ENCODE results near the gene TRIM54. TPM values are rescaled to one million over a fixed set of nuclear protein-coding genes. Genes with fewer than 3 reads are reported as not detected.
"Not testable (repeated sequence)": the region's sequence is repeated elsewhere in the genome, so short reads cannot be mapped to it uniquely, and the experiment has no call there.

TRIM54 gene
- total RNA-seq, 2 donors from 2014 or later, result 97.2 to 136 TPM

GRCh38 chr2:27264253-27264752 lies 17.9 kb upstream of the TRIM54 start:
- H3K27me3 ChIP-seq, result peaks cover 0 to 18% of the 10 kb centered on the region in 2 donors
- DNase-seq (ENCODE audit: low spot score), result no peak
- H3K4me3 ChIP-seq, result peak overlapping the region; percentile 52 to 57
- peak overlapping the region; percentile 68 to 72 for H3K27ac ChIP-seq
- no peaks in the 10 kb centered on the region for H3K9me3 ChIP-seq
- peaks cover 0 to 44% of the 10 kb centered on the region in 2 donors for H3K4me1 ChIP-seq
- no peaks in the 10 kb centered on the region for H3K36me3 ChIP-seq
- no peak for TF ChIP-seq CTCF (IDR thresholded peaks at IDR 0.05)

GRCh38 chr2:27264753-27265535 lies 17.3 kb upstream of the TRIM54 start:
- peaks cover 0 to 44% of the 10 kb centered on the region in 2 donors for H3K4me1 ChIP-seq
- H3K27me3 ChIP-seq, result peaks cover 0 to 18% of the 10 kb centered on the region in 2 donors
- no peaks in the 10 kb centered on the region for H3K36me3 ChIP-seq
- peak overlapping the region; percentile 68 to 72 for H3K27ac ChIP-seq
- H3K9me3 ChIP-seq, result no peaks in the 10 kb centered on the region
- TF ChIP-seq CTCF (IDR thresholded peaks at IDR 0.05), result peak; percentile 28 to 65
- DNase-seq (ENCODE audit: low spot score), result no peak
- H3K4me3 ChIP-seq, result peak overlapping the region; percentile 52 to 57

- H3K4me3 ChIP-seq, result no peak overlapping the region
- H3K36me3 ChIP-seq, result no peaks in the 10 kb centered on the region
- peaks cover 0 to 44% of the 10 kb centered on the region in 2 donors for H3K4me1 ChIP-seq
- H3K27ac ChIP-seq, result peak overlapping the region; percentile 9 to 72
- DNase-seq (ENCODE audit: low spot score), result no peak
- H3K9me3 ChIP-seq, result no peaks in the 10 kb centered on the region
- TF ChIP-seq CTCF (IDR thresholded peaks at IDR 0.05), result no peak
- H3K27me3 ChIP-seq, result peaks cover 0 to 18% of the 10 kb centered on the region in 2 donors
Observed at GRCh38 chr2:27265536-27265870, 16.7 kb upstream of the TRIM54 start.

GRCh38 chr2:27268296-27268695 lies 13.9 kb upstream of the TRIM54 start:
- not testable (repeated sequence) for H3K4me3 ChIP-seq; H3K27ac ChIP-seq; H3K27me3 ChIP-seq; H3K36me3 ChIP-seq; DNase-seq (ENCODE audit: low spot score); H3K9me3 ChIP-seq
- peaks cover 0 to 43% of the 10 kb centered on the region in 2 donors for H3K4me1 ChIP-seq

- Histone ChIP-seq H3K9me3 (no peaks in the 10 kb centered on the region), H3K4me1 (peaks cover 0 to 30% of the 10 kb centered on the region in 2 donors), H3K27me3 (no peaks in the 10 kb centered on the region), H3K4me3 (no peak overlapping the region), H3K27ac (no peak overlapping the region), H3K36me3 (no peaks in the 10 kb centered on the region)
- DNase-seq (ENCODE audit: low spot score), result no peak
- no peak for TF ChIP-seq CTCF (IDR thresholded peaks at IDR 0.05)
Observed at GRCh38 chr2:27270131-27270530, 12.1 kb upstream of the TRIM54 start.

- H3K27ac ChIP-seq, result peak overlapping the region; percentile 76 to 78
- H3K4me1 ChIP-seq, result peaks cover 0 to 26% of the 10 kb centered on the region in 2 donors
- H3K9me3 ChIP-seq, result no peaks in the 10 kb centered on the region
- no peak for DNase-seq (ENCODE audit: low spot score)
- H3K36me3 ChIP-seq, result no peaks in the 10 kb centered on the region
- TF ChIP-seq CTCF (IDR thresholded peaks at IDR 0.05), result no peak
- H3K4me3 ChIP-seq, result no peak overlapping the region
- no peaks in the 10 kb centered on the region for H3K27me3 ChIP-seq
Observed at GRCh38 chr2:27270670-27271069, 11.6 kb upstream of the TRIM54 start.
